ENCODE data around the gene KAZN.
A peak's percentile ranks its signal among the peaks of the same experiment; 100 is the strongest.

Gene KAZN

GRCh38 chr1:14778541-14778897, 180.0 kb downstream of the KAZN start:
- DNase-seq: no peak

- peak; percentile 61 for DNase-seq
Observed at GRCh38 chr1:14778898-14779865, 180.7 kb downstream of the KAZN start.

GRCh38 chr1:14780271-14780670, 181.8 kb downstream of the KAZN start:
- no peak for DNase-seq

GRCh38 chr1:14781811-14782210, 183.3 kb downstream of the KAZN start:
- no peak for DNase-seq

- no peak for DNase-seq
Observed at GRCh38 chr1:14782741-14783591, 184.5 kb downstream of the KAZN start.

- no peak for DNase-seq
Observed at GRCh38 chr1:14783592-14783886, 185.1 kb downstream of the KAZN start.

GRCh38 chr1:14784790-14785773, 186.6 kb downstream of the KAZN start:
- no peak for DNase-seq

- DNase-seq: no peak
Observed at GRCh38 chr1:14786109-14786675, 187.7 kb downstream of the KAZN start.

- DNase-seq: no peak
Observed at GRCh38 chr1:14786681-14787080, 188.2 kb downstream of the KAZN start.

GRCh38 chr1:14787604-14788003, 189.1 kb downstream of the KAZN start:
- no peak for DNase-seq

- DNase-seq: no peak
Observed at GRCh38 chr1:14788080-14788479, 189.6 kb downstream of the KAZN start.

- no peak for DNase-seq
Observed at GRCh38 chr1:14790982-14791381, 192.5 kb downstream of the KAZN start.

GRCh38 chr1:14791654-14792053, 193.2 kb downstream of the KAZN start:
- DNase-seq: no peak

GRCh38 chr1:14794136-14794768, 195.8 kb downstream of the KAZN start:
- no peak for DNase-seq

- no peak for DNase-seq
Observed at GRCh38 chr1:14794906-14795305, 196.4 kb downstream of the KAZN start.

- DNase-seq: no peak
Observed at GRCh38 chr1:14795589-14795988, 197.1 kb downstream of the KAZN start.

- DNase-seq: no peak
Observed at GRCh38 chr1:14800014-14800413, 201.5 kb downstream of the KAZN start.

GRCh38 chr1:14800500-14801076, 202.1 kb downstream of the KAZN start:
- DNase-seq: no peak

GRCh38 chr1:14803002-14803789, 204.7 kb downstream of the KAZN start:
- DNase-seq: no peak

GRCh38 chr1:14804626-14805025, 206.1 kb downstream of the KAZN start:
- DNase-seq: no peak

- DNase-seq: no peak
Observed at GRCh38 chr1:14806772-14807171, 208.3 kb downstream of the KAZN start.

Measured in activated CD8-positive, alpha-beta memory T cell treated with anti-CD3 and anti-CD28 coated beads for 24 hours (primary cell).